GM23338 (cell line): ENCODE data around the gene MIEF2. TPM values are rescaled to one million over a fixed set of nuclear protein-coding genes. Genes with fewer than 3 reads are reported as not detected.
"Not testable (repeated sequence)": the region's sequence is repeated elsewhere in the genome, so short reads cannot be mapped to it uniquely, and the experiment has no call there.

ENCODE experiments used
- ATAC-seq: fragments of 200-7000 bp; cut with Tn5 transposase; 3 replicates; pipeline ENCODE4 v1.9.1; 2020
- DNase-seq: peaks from one replicate; pipeline ENCODE4 v3.0.0-alpha.2; 2015; ENCODE audit warnings: low spot score
- H2AFZ ChIP-seq: fragments of 200-600 bp; sonication (generic); 2 replicates; pipeline ENCODE4 v1.8.0; 2016; ENCODE audit warnings: antibody characterized with exemption, mild to moderate bottlenecking, moderate library complexity
- H3F3A ChIP-seq: fragments of 200-600 bp; sonication (generic); replicated peaks from 2 replicates; pipeline ENCODE4 v1.8.0; 2017; ENCODE audit warnings: antibody characterized with exemption, mixed run types, low read depth
- H3K27ac ChIP-seq: fragments of 200-600 bp; sonication (generic); 2 replicates; pipeline ENCODE4 v1.6.1; 2016; ENCODE audit warnings: low read depth
- H3K27me3 ChIP-seq: fragments of 200-600 bp; sonication (generic); 2 replicates; pipeline ENCODE4 v1.8.0; 2016; ENCODE audit warnings: mild to moderate bottlenecking, mixed run types, moderate library complexity; ENCODE audit not compliant: insufficient read depth
- H3K36me3 ChIP-seq: fragments of 200-600 bp; sonication (generic); 2 replicates; pipeline ENCODE4 v1.8.0; 2016; ENCODE audit warnings: mild to moderate bottlenecking; ENCODE audit not compliant: insufficient read depth
- H3K4me1 ChIP-seq: fragments of 200-600 bp; sonication (generic); 2 replicates; pipeline ENCODE4 v1.8.0; 2016; ENCODE audit warnings: mild to moderate bottlenecking, moderate library complexity; ENCODE audit not compliant: insufficient read depth
- H3K4me2 ChIP-seq: fragments of 200-600 bp; sonication (generic); 2 replicates; pipeline ENCODE4 v1.7.1; 2017; ENCODE audit warnings: mixed run types
- H3K4me3 ChIP-seq: fragments of 200-600 bp; sonication (generic); 2 replicates; pipeline ENCODE4 v1.6.1; 2016; ENCODE audit warnings: mixed run types
- H3K79me2 ChIP-seq: fragments of 200-600 bp; sonication (generic); replicated peaks from 2 replicates; pipeline ENCODE4 v1.8.0; 2017; ENCODE audit warnings: mild to moderate bottlenecking; ENCODE audit not compliant: insufficient read depth
- H3K9me2 ChIP-seq: fragments of 200-600 bp; sonication (generic); 2 replicates; pipeline ENCODE4 v1.8.0; 2017; ENCODE audit not compliant: insufficient read depth
- H4K20me1 ChIP-seq: fragments of 200-600 bp; sonication (generic); replicated peaks from 2 replicates; pipeline ENCODE4 v1.8.0; 2017; ENCODE audit warnings: mild to moderate bottlenecking; ENCODE audit not compliant: insufficient read depth
- H3K27ac Mint-ChIP-seq: 2 replicates; pipeline ENCODE4 v1.8.0; 2020; ENCODE audit warnings: inconsistent platforms, mild to moderate bottlenecking, moderate library complexity, mixed read lengths
- H3K27me3 Mint-ChIP-seq: 3 replicates; pipeline ENCODE4 v1.8.0; 2022; ENCODE audit warnings: low read depth, mild to moderate bottlenecking, moderate library complexity, mixed read lengths, inconsistent platforms; ENCODE audit not compliant: insufficient read depth, poor library complexity
- H3K36me3 Mint-ChIP-seq: 3 replicates; pipeline ENCODE4 v1.8.0; 2021; ENCODE audit warnings: low read depth, mild to moderate bottlenecking, inconsistent platforms, moderate library complexity, mixed read lengths
- H3K4me1 Mint-ChIP-seq: 3 replicates; pipeline ENCODE4 v1.8.0; 2020; ENCODE audit warnings: mild to moderate bottlenecking, inconsistent platforms, mixed read lengths
- H3K4me3 Mint-ChIP-seq: 3 replicates; pipeline ENCODE4 v1.8.0; 2021; ENCODE audit warnings: moderate library complexity, mild to moderate bottlenecking, inconsistent platforms, mixed read lengths
- H3K9me3 Mint-ChIP-seq: 3 replicates; pipeline ENCODE4 v1.8.0; 2020; ENCODE audit warnings: moderate library complexity, mild to moderate bottlenecking, inconsistent platforms, mixed read lengths
- CREB1 ChIP-seq: fragments of 250-450 bp; sonication (Bioruptor Pico); IDR thresholded peaks from 2 replicates; pipeline ENCODE4 v1.5.0; 2020; ENCODE audit warnings: low read depth, mild to moderate bottlenecking, moderate library complexity
- CTCF ChIP-seq, 2 experiments: fragments of 200-600 bp in 1 of 2; sonication (generic) in 1 of 2; conservative IDR thresholded peaks; 2 replicates each; pipeline versions ENCODE4 v1.5.1 to v1.6.1; 2016 to 2017; ENCODE audit warnings: antibody characterized with exemption in 2 of 2, low read depth in 2 of 2, mild to moderate bottlenecking in 2 of 2, moderate library complexity in 1 of 2
- EZH2phosphoT487 ChIP-seq: fragments of 200-600 bp; sonication (generic); IDR thresholded peaks from one replicate; pipeline ENCODE4 v1.8.1; 2018; ENCODE audit warnings: antibody characterized with exemption; ENCODE audit not compliant: unreplicated experiment
- JUNB ChIP-seq: IDR thresholded peaks from one replicate; pipeline ENCODE4 v1.6.1; 2016; ENCODE audit warnings: antibody characterized with exemption; ENCODE audit not compliant: unreplicated experiment
- NANOG ChIP-seq: IDR thresholded peaks from 2 replicates; pipeline ENCODE4 v1.6.1; 2016; ENCODE audit warnings: antibody characterized with exemption, borderline replicate concordance
- POLR2AphosphoS5 ChIP-seq: IDR thresholded peaks from 2 replicates; pipeline ENCODE4 v1.6.1; 2016; ENCODE audit warnings: antibody characterized with exemption, low read depth
- STAT1 ChIP-seq: IDR thresholded peaks from one replicate; pipeline ENCODE4 v1.6.1; 2016; ENCODE audit warnings: antibody characterized with exemption; ENCODE audit not compliant: unreplicated experiment
- ZNF114 ChIP-seq: fragments of 250-450 bp; sonication (Bioruptor Pico); IDR thresholded peaks from 2 replicates; pipeline ENCODE4 v1.5.0; 2020; ENCODE audit warnings: mild to moderate bottlenecking, moderate library complexity
- ZNF331 ChIP-seq: fragments of 250-450 bp; sonication (Bioruptor Pico); IDR thresholded peaks from 2 replicates; pipeline ENCODE4 v1.5.0; 2020; ENCODE audit warnings: low read depth, mild to moderate bottlenecking, moderate library complexity
- long read RNA-seq: library from polyadenylated mRNA; unstranded; transcript quantifications from one replicate; pipeline ENCODE4 v2.0.0, GENCODE V29; 2020; ENCODE audit not compliant: unreplicated experiment
- polyA plus RNA-seq: library from polyadenylated mRNA; unstranded; fragments of >200 nt; fragmentation: Nextera tagmentation; extraction: Ambion mirVana; gene quantifications from 2 replicates; pipeline ENCODE4 v1.2.1, GENCODE V29; 2016
- total RNA-seq: library from RNA; depleted of rRNA; stranded (reverse); fragments of >200 nt; shearing (Covaris generic); gene quantifications from 2 replicates; pipeline ENCODE4 v1.2.3, GENCODE V29; 2014; rRNA removed
- TF ChIP-seq, protein P1 (sequence below): IDR thresholded peaks from 2 replicates; pipeline ENCODE4 v1.6.1; 2016; ENCODE audit warnings: antibody characterized with exemption
- TF ChIP-seq, protein P2 (sequence below): IDR thresholded peaks from one replicate; pipeline ENCODE4 v1.6.1; 2018; ENCODE audit warnings: antibody characterized with exemption; ENCODE audit not compliant: unreplicated experiment

The MIEF2 gene
- total RNA-seq = 24.9 and 26.5 TPM in 2 replicates
- polyA plus RNA-seq = 4.9 and 8.2 TPM in 2 replicates
- long read RNA-seq, partial matches to known transcripts = 1 of 5 reads
- long read RNA-seq, other reads (novel, unspliced or antisense) = 1 of 5 reads

DNA sequence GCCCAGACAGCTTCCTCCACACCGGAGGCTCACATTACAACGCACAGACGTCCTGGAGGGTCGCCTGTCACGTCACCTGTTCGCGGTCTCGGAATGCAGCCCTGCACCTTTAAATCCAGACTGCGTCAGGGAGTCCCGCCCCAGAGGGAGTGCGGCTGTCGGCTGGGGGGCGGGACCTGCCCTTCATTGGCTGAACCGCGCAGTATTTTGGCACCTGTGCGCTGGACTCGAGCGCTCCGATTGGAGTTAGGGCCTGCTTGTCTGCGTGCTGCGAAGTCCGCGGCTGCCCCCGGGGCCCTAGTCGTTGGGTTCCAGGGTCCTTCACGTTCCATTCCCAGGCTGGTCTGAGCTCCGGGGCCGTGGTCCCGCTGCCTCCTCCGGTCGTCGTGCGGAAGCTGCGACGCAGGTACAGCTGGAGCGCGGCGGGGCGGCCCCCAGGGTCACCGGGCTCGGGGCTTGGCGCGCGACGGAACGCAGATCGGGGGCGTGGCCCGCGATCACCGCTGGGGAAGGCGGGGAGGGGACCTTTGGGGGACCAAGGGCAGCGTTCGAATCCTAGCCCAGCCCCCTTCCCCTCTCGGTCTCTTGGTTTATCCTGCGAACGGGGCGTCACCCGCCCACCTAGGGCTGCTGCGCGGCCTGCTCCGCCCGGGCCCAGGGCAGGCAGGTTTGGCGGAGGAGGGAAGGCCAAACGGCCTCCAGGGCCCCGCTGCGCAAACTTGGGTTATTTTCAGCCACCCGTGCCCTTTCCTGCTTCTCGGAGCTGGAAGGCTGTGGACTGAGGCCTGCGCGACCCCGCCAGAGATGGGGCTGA lies at the start of gene MIEF2:
Gene MIEF2, plus strand, starts transcription at position 331 of the 814 bp plus-strand sequence. CDS start 2,059 bp downstream, outside the sequence.
- no peak for TF ChIP-seq JUNB
- TF ChIP-seq, protein P1, sequence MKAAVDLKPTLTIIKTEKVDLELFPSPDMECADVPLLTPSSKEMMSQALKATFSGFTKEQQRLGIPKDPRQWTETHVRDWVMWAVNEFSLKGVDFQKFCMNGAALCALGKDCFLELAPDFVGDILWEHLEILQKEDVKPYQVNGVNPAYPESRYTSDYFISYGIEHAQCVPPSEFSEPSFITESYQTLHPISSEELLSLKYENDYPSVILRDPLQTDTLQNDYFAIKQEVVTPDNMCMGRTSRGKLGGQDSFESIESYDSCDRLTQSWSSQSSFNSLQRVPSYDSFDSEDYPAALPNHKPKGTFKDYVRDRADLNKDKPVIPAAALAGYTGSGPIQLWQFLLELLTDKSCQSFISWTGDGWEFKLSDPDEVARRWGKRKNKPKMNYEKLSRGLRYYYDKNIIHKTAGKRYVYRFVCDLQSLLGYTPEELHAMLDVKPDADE = peak; percentile 17; the same call in 1 of the 2 replicates
- TF ChIP-seq POLR2AphosphoS5 = peak; percentile 72
- TF ChIP-seq CREB1 (CRISPR knock-in tag) = peak; percentile 82
- no peak for TF ChIP-seq CTCF (conservative IDR thresholded peaks at IDR 0.05; ENCODE audit: low read depth in 2 of 2)
- ATAC-seq = peak; percentile 78
- DNase-seq = peak; percentile 99
- H3K27ac ChIP-seq = peak within 1 kb of the TSS; percentile 94
- Mint-ChIP-seq H3K9me3 (no peaks in the 10 kb centered on the region), H3K36me3 (peaks cover 18% of the 10 kb centered on the region), H3K4me1 (peaks cover 29% of the 10 kb centered on the region), H3K4me3 (peak within 1 kb of the TSS; percentile 81), H3K27ac (peak within 1 kb of the TSS; percentile 88), H3K27me3 (peaks cover 4% of the 10 kb centered on the region)
- peak within 1 kb of the TSS; percentile 99 for H3K4me2 ChIP-seq
- H3K27me3 ChIP-seq = no peaks in the 10 kb centered on the region
- H4K20me1 ChIP-seq = no peaks in the 10 kb centered on the region; the same call in none of the 2 replicates
- peak within 1 kb of the TSS; percentile 96 for H2AFZ ChIP-seq
- H3K4me1 ChIP-seq = peaks cover 20% of the 10 kb centered on the region
- H3K4me3 ChIP-seq = peak within 1 kb of the TSS; percentile 97
- peaks cover 2% of the 10 kb centered on the region; the same call in 1 of the 2 replicates for H3K36me3 ChIP-seq
- peaks cover 18% of the 10 kb centered on the region for H3F3A ChIP-seq
- peaks cover 31% of the 10 kb centered on the region for H3K79me2 ChIP-seq
- H3K9me2 ChIP-seq = no peaks in the 10 kb centered on the region

DNA sequence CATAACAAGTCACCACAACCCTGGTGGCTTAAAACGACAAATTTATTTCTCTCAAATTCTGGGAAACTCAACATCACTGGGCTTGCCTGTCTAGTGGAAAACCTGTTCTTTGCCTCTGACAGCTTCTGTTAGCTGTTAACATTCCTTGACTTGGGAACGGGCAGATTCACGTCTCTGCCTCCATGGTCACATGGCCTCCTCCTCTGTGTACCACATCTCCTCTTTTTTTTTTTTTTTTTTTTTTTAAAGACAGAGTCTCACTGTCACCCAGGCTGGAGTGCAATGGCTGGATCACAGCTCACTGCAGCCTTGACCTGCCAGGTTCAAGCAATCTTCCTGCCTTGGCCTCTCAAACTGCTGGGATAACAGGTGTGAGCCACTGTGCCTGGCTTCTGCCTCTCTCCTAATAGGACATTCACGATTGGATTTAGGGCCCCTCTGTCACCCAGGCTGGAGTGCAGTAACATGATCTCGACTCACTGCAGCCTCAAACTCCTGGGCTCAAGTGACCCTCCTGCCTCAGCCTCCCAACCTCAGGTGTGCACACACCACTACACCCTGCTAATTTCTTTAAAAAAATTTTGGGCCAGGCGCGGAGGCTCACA lies 46.7 kb upstream of the MIEF2 start:
- no peak for DNase-seq
- Histone ChIP-seq H2AFZ (no peak overlapping the region), H3K27ac (no peak overlapping the region), H3K4me1 (no peaks in the 10 kb centered on the region), H4K20me1 (0 out of 2 replicates have a peak, but pooled peaks cover 2% of the 10 kb centered on the region), H3K9me2 (no peaks in the 10 kb centered on the region), H3K36me3 (peaks cover 11% of the 10 kb centered on the region; the same call in 1 of the 2 replicates), H3K4me2 (no peak overlapping the region), H3K27me3 (no peaks in the 10 kb centered on the region), H3K79me2 (no peaks in the 10 kb centered on the region), H3K4me3 (no peak overlapping the region), H3F3A (0 out of 2 replicates have a peak, but pooled peaks cover 5% of the 10 kb centered on the region)
- Mint-ChIP-seq H3K9me3 (no peaks in the 10 kb centered on the region), H3K36me3 (peaks cover 21% of the 10 kb centered on the region), H3K27ac (no peak overlapping the region), H3K4me3 (no peak overlapping the region), H3K4me1 (peaks cover 2% of the 10 kb centered on the region; the same call in 2 of the 3 replicates), H3K27me3 (peaks cover 6% of the 10 kb centered on the region)
- TF ChIP-seq POLR2AphosphoS5 (no peak), STAT1 (no peak), EZH2phosphoT487 (no peak), ZNF114 (CRISPR knock-in tag) (no peak), ZNF331 (CRISPR knock-in tag) (no peak), NANOG (no peak), JUNB (no peak)
- TF ChIP-seq, protein P2, sequence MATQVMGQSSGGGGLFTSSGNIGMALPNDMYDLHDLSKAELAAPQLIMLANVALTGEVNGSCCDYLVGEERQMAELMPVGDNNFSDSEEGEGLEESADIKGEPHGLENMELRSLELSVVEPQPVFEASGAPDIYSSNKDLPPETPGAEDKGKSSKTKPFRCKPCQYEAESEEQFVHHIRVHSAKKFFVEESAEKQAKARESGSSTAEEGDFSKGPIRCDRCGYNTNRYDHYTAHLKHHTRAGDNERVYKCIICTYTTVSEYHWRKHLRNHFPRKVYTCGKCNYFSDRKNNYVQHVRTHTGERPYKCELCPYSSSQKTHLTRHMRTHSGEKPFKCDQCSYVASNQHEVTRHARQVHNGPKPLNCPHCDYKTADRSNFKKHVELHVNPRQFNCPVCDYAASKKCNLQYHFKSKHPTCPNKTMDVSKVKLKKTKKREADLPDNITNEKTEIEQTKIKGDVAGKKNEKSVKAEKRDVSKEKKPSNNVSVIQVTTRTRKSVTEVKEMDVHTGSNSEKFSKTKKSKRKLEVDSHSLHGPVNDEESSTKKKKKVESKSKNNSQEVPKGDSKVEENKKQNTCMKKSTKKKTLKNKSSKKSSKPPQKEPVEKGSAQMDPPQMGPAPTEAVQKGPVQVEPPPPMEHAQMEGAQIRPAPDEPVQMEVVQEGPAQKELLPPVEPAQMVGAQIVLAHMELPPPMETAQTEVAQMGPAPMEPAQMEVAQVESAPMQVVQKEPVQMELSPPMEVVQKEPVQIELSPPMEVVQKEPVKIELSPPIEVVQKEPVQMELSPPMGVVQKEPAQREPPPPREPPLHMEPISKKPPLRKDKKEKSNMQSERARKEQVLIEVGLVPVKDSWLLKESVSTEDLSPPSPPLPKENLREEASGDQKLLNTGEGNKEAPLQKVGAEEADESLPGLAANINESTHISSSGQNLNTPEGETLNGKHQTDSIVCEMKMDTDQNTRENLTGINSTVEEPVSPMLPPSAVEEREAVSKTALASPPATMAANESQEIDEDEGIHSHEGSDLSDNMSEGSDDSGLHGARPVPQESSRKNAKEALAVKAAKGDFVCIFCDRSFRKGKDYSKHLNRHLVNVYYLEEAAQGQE = no peak
- ATAC-seq = no peak

GRCh38 chr17:18216906-18217305 lies 43.6 kb upstream of the MIEF2 start:
- H2AFZ ChIP-seq, H3K27me3 Mint-ChIP-seq, H3K36me3 Mint-ChIP-seq, DNase-seq, H3F3A ChIP-seq, H3K27me3 ChIP-seq, H3K36me3 ChIP-seq, H3K9me2 ChIP-seq, H3K27ac ChIP-seq, H3K9me3 Mint-ChIP-seq, H3K4me2 ChIP-seq, H3K27ac Mint-ChIP-seq, H3K4me3 Mint-ChIP-seq, ATAC-seq, H3K79me2 ChIP-seq, H3K4me3 ChIP-seq, H3K4me1 Mint-ChIP-seq, H4K20me1 ChIP-seq, H3K4me1 ChIP-seq: not testable (repeated sequence)
